KBM-7 (cell line): ENCODE data around the gene GK2.

Source experiments
- DNase-seq: peaks from one replicate; pipeline ENCODE4 v3.0.0-alpha.2; 2015
- in situ Hi-C: fragments of 300-500 bp; cut with MboI; formaldehyde crosslinking; loops from 2 replicates; pipeline ENCODE4 v1.14.3; 2020; ENCODE audit warnings: low sequenced_read_pairs, low pct_unique_long_range_greater_than_20kb, mixed read lengths

Gene GK2

GRCh38 chr4:79408063-79408462 is at the start of gene GK2:
Gene GK2, minus strand, starts transcription at chr4:79408228. Its CDS starts 28 bp downstream, at chr4:79408200.
- no peak for DNase-seq

GRCh38 chr4:79455216-79455615 is 47.2 kb upstream of the GK2 start:
- in situ Hi-C loops, result no loop called here
- no peak for DNase-seq

More at GRCh38 chr4:79408063-79408462, at the start of gene GK2:
- in situ Hi-C loops, result no loop called here

- in situ Hi-C loops, result no loop called here
- DNase-seq, result no peak
These were observed 46.6 kb upstream of the GK2 start for GRCh38 chr4:79454656-79455055.

GRCh38 chr4:79450053-79450452 is 42.0 kb upstream of the GK2 start:
- no peak for DNase-seq
- in situ Hi-C loops, result no loop called here

- in situ Hi-C loops, result no loop called here
- no peak for DNase-seq
These were observed 38.1 kb upstream of the GK2 start for GRCh38 chr4:79446145-79446544.

- in situ Hi-C loops, result no loop called here
- DNase-seq, result no peak
These were observed 37.3 kb upstream of the GK2 start for GRCh38 chr4:79445371-79445781.

GRCh38 chr4:79442422-79442821 is 34.4 kb upstream of the GK2 start:
- in situ Hi-C loops, result no loop called here
- no peak for DNase-seq

GRCh38 chr4:79439489-79439888 is 31.5 kb upstream of the GK2 start:
- DNase-seq, result no peak
- in situ Hi-C loops, result no loop called here

GRCh38 chr4:79431839-79432238 is 23.8 kb upstream of the GK2 start:
- in situ Hi-C loops, result no loop called here

GRCh38 chr4:79429113-79429903 is 21.3 kb upstream of the GK2 start:
- no peak for DNase-seq
- in situ Hi-C loops, result no loop called here

More at GRCh38 chr4:79431839-79432238, 23.8 kb upstream of the GK2 start:
- DNase-seq, result no peak

GRCh38 chr4:79426989-79427388 is 19.0 kb upstream of the GK2 start:
- DNase-seq, result no peak
- in situ Hi-C loops, result no loop called here

- no peak for DNase-seq
- in situ Hi-C loops, result no loop called here
These were observed 17.6 kb upstream of the GK2 start for GRCh38 chr4:79425586-79425985.

GRCh38 chr4:79421483-79421882 is 13.5 kb upstream of the GK2 start:
- in situ Hi-C loops, result no loop called here
- peak; percentile 70 for DNase-seq

GRCh38 chr4:79413886-79414285 is 5.9 kb upstream of the GK2 start:
- in situ Hi-C loops, result no loop called here
- no peak for DNase-seq

GRCh38 chr4:79413032-79413885 is 5.2 kb upstream of the GK2 start:
- in situ Hi-C loops, result no loop called here
- no peak for DNase-seq

GRCh38 chr4:79404666-79405065 is 3.4 kb downstream of the GK2 start:
- in situ Hi-C loops, result no loop called here
- no peak for DNase-seq

GRCh38 chr4:79403356-79403755 is 4.7 kb downstream of the GK2 start:
- in situ Hi-C loops, result no loop called here
- DNase-seq, result no peak

- DNase-seq, result no peak
- in situ Hi-C loops, result no loop called here
These were observed 5.6 kb downstream of the GK2 start for GRCh38 chr4:79402332-79402851.

- DNase-seq, result no peak
- in situ Hi-C loops, result no loop called here
These were observed 9.0 kb downstream of the GK2 start for GRCh38 chr4:79399076-79399475.

- no peak for DNase-seq
- in situ Hi-C loops, result no loop called here
These were observed 10.1 kb downstream of the GK2 start for GRCh38 chr4:79397951-79398350.
